CD4-positive, alpha-beta T cell treated with Interleukin-10 for 1 hour (primary cell): Measurements from ENCODE around the gene APCDD1L.
"Not testable (repeated sequence)": the region's sequence is repeated elsewhere in the genome, so short reads cannot be mapped to it uniquely, and the experiment has no call there.

ENCODE experiments used
- DNase-seq: peaks from one replicate; pipeline ENCODE4 v3.0.0-alpha.2; 2020

Gene APCDD1L

DNA sequence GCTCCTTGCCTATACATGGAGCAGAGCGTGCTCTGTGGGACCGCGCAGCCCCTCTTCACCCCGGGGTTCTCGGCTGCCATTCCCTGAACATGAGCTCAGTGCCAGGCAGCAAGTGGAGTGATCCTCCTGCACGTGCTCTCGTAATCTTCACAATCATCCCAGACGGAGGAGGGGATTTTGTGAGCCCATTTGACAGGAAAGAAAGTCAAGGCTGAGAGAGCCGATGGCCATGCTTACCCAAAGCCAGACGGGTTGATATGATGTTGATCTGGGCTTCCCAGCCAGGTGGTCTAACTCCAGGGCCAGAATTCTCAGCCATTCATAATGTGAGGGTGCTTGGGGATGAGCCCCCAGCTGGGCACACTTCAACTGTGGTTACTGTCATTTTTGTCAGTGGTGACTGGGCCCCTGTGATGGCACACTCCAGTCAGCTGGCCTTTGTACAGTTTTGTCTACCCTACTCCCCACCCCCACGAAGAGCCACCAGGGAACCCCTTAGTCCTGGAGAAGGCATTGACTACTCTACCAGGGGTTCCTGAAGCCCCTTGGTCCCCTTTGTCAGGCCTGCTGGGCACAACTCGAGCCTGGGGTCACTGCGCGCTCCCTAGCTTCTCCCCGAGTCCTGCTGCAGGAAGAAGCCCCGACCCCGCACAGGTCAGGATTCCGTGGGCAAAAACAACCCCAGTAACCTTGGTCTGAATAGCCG is 1.5 kb downstream of the APCDD1L start:
- DNase-seq: no peak

DNA sequence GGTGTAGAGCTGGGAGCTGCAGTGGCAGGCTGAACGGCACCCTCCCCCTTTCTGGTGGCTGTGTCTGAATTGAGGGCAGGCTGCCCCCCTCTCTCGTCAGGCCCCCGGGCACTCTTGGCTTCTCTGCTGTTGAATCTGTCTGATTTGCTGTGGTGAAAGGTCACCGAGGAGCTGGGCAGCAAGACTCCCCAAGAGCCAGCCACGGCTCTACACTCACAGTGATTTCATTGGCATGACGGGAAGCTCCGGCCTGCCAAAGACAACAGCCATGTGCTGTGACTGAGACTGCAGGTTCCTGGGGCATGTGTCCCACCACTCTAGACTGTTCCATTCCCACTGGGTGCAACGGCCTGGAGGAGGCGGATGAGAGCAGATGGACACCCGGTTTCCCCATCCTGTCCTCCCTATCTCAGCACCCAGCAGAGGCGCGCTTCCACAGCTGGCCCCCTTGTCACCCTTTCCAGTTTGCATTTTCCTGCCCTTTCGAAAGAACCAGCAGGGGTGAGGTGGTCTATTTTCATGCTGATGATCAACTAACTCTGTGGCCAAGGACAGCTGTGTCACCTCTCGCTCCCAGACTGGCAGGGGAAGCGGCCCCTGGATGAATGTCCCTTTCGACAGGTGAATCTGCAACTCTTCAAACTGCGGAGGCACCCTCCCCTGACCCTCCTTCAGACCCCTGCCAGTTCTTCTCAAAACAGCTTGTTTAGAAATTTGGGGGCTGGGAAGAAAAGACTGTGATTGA is 2.2 kb downstream of the APCDD1L start:
- DNase-seq: no peak

DNA sequence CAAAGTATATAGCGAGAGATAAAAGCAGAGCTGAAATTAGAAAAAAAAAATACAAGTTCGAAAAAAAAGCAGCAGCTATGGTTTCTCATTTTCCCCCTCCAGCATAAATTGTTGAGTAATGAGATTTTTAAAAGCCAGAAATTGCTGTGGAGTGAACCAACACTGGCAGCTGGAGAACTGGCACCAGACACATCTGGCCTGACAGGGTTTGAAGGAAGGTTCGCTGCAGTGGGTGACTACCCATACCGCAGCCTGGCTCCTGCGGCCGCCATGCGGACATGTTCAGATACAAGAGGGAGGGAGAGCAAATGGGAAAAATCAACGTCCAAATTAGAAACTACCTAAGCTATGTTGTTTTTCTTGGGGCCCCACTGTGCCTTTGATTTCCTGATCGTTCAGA is 3.3 kb downstream of the APCDD1L start:
- DNase-seq: no peak

DNA sequence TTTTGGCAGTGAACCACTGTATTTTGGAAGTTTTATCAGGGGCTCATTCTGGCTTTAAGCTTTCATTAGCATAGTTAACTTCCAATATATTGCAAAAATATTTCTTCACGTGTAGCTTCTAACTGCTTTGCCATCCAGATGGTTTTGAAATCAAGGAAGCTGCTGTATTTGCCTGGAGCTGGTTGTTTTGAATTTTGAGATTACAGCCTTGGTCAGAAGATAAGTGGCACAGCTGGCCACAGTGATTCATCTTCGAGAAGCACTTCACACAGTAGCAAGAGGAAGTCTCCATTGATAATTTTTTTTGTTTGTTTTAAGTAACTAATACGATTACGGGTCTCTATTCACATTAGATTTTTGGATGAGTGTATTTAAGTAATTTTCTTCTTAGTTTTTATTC is 3.8 kb downstream of the APCDD1L start:
- DNase-seq: no peak

DNA sequence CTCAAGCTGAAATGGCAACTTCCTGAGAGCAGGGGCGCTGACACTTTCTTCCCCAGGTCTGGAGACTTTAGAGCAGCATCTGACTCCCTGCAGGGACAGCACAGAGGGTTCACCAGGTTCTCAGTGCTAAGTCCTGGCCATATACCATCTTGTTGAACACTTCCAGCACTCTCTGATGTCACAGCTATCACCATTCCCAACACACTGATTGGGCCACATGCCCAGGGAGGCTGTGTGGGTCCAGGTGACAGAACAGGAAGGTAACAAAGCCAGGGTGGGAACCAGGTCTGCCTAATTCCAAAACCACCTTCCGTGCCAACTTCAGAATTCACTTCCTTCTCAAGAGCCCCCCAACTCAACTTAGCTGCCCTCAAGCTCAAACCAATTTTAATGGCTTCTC is 4.3 kb downstream of the APCDD1L start:
- no peak for DNase-seq

DNA sequence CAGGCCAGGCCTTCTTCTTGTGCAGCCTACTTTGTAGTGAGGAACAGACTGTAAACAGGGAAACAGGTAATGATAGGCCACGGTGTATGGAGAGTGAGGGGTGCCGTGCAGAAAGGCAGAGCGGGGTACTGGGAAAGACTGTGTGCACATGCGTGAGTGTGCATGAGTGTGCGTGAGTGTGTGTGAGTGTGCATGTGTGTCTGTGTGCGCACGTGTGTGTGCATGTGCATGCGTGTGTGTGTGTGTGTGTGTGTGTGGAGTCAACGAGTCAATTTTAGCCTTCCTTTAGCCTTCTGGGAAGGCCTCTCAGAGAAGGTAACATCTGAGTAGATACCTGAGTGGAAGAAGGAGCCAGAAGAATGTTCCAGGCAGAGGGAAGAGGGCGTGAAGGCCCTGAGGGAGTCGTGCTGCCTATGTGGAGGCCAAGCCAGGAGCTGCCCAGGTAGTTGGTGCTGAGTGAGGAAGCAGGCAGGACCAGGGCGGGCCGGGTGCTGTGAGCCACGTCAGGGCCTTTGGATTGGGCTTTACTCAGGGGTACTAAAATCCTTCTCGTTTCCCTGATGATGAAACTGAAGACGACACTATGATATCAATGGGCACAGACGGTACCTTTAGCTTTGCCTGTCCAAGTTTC is 6.3 kb downstream of the APCDD1L start:
- no peak for DNase-seq

DNA sequence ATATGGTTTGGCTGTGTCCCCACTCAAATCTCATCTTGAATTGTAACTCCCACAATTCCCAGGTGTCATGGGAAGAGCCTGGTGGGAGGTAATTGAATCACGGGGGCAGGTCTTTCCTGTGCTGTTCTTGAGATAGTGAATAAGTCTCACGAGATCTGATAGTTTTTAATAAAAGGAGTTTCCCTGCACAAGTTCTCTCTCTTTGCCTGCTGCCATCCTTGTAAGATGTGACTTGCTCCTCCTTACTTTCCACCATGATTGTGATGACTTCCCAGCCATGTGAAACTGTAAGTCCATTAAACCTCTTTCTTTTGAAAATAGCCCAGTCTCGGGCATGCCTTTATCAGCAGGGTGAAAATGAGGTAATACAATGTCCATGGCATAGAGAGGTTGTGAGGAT is 8.2 kb downstream of the APCDD1L start:
- not testable (repeated sequence) for DNase-seq

DNA sequence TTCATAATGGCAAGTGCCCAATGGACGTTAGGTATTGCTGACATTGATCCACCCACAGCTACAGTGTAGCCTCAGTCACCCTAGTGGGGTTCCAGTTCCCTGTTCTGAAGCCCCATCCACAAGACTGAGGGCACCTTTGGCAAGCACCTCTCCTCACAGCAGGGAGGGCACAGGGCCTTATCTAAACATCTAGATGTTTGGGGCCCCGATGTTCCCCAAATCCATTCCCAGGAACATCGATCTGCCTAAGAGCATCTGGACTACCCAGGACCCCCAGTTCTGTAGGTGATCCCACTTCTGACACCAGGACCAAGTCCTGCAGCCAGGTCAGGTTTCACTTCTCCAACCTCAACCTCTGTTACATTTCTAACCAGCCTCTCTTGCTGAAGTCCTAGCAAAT is 10.6 kb downstream of the APCDD1L start:
- DNase-seq: no peak

DNA sequence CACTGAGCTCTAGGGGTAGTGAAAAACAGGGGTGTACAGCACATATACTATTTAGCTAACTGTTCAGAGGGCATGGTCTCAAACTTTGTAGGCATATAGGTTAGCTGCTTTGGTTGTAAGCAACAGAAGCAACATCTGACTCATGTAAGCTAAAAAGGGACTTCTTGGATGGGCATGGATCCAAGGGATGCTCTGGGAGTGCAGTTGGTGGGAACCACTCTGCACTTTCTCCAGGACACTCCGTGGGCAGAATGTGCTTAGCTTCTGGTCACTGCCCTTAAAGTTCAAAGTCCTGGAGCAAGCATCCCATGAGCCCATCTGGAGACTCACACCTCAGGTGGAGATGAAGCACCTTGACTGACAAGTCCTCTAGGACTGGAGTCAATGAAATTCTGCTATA is 11.5 kb downstream of the APCDD1L start:
- no peak for DNase-seq

DNA sequence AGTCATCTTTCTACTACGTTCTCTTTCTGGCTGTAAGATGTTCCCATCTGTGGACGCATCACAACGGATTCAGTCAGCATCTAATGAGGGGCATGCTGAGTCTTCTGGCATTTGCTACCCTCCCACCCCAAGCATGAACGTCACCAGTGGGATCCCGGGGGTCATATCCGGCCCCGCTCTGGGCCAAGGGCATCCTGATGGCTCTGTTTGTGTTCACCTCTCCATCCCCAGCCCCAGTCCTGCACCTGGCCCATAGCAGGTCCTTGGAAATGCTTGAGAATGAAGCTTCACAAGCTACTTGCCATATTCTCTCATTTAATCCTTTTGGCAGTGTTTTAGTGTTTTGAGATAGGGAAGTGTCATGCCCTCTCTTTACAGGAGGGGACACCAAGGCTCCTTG is 14.9 kb downstream of the APCDD1L start:
- no peak for DNase-seq

DNA sequence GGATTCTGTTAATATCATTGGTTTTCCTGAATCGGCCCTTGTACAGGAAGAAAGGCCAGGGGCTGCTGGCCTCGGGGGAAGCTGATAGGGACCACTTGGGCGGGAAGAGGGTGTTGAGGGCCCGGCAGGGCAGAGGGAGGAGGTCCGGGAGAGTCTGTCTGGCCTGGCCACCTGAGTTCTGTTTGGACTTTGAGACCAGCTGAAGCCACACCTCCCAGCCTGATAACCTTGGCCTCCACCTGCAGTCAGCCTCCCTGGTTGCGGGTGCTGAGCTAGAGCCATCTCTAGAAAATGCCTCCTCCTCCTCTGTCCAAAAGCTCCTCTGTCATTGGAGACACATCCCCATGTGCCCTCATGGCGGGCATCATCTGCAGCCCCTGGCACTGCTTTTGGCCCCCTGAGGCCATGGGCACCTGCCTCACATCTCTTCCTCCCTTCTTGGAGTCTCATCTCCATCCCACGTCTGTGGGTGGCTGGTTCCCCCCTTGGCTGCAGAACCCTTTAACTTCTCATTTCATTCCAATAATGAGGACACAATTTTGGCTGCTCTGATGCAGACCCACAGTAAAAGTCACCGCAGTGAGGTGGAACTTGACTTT is 16.6 kb downstream of the APCDD1L start:
- no peak for DNase-seq

DNA sequence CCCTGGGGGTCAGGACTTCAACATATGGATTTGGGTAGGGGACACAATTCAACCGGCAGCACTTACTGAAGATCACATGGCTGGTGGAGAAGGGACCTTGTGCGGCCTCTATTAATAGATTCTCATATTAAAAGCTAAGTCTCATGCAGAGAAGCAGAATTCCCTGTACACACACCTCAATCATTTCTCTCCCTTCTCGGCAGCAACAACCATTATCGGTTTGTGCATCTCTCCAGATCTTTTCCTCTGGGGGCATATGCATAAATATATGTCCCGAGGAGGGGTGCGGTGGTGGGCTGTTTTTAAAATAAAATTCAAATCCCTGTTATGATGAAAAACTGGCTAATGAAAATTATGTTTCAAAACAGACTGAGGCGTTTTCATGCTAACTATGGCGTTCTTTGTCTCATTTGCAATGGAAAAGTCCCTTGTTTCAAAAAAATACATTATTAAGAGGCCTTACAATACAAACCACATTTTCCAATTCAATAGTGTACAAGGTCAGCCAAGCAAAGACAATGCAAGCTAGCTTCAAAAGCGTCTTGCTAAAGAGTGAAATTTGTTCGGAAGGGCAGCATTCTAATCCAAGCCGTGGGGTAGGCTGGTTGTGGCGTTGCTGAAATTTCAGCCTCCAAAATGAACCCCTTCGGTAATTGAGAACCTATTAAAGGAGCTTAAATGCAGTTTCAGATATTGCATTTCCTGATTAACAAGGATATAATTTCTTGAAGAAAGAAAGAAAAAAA is 17.3 kb downstream of the APCDD1L start:
- no peak for DNase-seq

DNA sequence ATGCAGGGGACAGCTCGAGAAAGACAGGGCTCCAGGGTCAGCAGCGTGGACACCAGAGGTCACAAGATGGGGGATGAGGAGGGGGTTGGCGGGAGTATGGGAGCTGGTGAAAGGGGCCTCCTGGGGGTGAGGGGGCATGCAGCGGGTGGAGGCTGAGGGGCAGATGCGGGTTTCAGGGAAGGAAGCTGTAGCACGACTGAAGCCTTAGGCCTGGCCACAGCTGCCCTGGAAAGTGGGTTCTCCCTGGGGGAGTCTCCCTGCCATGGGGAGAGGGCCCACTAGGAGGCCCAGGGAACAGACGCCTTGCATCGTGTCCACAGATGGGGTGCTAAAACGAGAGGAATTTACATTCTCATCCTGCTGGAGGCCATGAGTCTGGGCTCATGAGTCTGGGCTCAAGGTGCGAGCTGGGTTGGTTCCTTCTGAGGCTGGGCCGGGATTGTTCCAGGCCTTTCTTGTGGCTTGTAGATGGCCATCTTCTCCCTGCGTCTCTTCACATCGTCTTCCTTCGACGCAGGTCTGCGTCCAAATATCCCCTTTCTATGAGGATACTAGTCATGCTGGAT is 18.0 kb downstream of the APCDD1L start:
- DNase-seq: no peak

DNA sequence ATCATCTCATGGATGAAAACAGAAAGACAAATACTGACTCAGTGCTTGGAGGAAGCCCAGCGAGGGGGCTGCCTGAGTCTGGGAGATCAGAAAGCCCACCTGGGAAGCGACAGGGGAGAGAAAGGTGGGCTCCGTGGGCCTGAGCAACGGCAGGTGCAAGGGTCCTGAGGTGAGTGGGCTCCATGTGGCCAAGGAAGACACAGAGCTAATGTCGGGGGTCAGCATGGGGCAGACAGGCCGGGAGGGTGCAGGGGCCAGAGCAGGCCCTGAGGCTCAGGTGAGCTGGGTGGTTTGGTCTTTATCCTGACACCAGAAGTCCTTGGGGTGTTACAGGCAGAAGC is 18.8 kb downstream of the APCDD1L start:
- DNase-seq: no peak

DNA sequence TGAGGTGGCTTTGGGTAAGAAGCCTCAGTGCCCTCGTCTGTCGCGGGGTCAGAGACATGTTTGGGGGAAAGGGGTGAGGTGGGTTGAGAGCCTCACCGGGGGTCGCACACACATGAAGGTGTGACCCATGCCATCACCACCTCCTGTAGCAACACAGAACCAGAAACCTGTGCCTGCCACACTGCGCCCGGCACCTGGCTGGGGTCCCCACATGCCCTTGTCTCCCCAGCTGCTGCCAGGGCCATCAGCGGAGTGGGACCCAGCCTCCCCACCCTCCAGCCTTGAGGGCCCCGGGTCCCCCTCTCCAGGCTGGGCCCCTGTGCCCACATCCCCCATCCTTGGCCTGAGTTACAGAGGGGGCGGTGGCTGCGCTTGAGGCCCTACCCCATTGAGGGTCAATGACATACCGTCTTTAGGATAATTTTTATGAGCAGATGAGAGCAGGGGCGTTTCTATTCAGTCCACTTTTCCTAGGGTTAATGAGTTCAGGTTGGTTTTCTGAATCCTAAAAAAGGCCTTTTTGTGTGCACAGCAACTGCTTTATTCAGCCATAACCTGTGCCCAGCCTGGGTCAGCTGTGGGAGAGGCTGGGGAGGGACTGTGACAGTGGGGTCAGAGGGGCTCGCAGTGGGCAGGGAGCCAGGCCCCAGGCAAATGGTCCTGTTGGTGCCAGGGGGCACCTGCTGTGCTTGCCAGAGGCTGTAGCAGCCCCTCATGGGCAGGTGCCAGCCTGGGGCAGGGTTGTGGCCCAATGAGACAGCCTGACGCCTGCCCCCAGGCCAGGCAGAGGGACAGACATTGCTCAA is 19.4 kb downstream of the APCDD1L start:
- no peak for DNase-seq

DNA sequence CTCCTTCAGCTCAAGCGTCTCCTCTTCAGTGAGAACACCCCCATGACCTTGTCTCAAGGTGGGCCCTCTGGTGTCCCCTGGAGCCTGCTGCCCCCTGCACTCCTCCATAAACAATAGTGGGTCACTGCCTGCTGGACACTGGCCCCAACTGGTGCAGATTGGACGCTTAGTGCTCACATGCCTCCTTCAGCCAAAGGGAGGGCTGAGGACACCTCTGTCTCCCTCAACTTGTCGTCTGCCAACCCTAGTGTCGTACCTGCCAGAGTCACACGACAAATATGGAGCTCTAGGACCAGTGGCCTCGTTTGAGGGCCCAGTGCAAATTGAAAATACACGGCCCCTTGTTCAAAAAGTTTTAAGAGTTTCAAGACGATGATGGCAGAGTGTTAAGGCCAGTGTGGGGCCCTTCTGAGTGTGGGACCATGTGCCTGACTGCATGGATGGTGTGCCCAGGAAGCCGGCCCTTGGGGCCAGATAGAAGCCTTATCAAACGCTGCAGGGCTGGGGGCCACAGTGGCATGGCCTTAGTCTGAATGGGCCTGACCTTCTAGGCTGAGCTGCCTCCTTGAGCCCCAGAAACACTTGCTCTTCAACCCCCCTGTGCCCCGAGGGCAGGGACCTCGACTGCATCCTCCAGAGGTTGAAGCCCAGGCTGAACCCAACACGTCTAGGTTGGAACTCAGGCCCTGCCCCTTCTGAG is 20.1 kb downstream of the APCDD1L start:
- no peak for DNase-seq

DNA sequence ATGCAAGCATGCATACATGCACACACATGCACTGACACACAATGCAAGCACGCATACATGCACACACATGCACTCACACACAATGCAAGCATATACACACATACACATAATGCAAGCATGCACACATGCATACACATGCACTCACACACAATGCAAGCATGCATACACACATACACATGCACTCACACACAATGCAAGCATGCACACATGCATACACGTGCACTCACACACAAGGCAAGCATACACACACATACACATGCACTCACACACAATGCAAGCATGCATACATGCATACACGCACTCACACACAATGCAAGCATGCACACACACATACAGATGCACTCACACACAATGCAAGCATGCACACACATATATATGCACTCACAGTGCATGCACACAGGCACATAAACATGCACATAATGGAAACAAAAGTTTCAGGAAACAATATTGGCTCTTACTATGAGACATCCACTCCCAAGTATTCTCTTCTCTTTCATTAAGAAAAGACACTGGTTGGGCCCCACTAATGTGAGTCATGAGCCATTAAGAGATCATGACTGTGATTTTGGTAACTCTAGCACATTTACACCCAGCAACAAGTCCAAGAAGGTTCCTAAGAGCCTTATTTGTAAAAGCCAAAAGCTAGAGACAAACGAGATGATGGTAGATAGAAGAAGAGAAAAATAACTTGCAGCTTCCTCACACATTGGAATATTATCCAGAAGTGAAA is 22.2 kb downstream of the APCDD1L start:
- DNase-seq: no peak

DNA sequence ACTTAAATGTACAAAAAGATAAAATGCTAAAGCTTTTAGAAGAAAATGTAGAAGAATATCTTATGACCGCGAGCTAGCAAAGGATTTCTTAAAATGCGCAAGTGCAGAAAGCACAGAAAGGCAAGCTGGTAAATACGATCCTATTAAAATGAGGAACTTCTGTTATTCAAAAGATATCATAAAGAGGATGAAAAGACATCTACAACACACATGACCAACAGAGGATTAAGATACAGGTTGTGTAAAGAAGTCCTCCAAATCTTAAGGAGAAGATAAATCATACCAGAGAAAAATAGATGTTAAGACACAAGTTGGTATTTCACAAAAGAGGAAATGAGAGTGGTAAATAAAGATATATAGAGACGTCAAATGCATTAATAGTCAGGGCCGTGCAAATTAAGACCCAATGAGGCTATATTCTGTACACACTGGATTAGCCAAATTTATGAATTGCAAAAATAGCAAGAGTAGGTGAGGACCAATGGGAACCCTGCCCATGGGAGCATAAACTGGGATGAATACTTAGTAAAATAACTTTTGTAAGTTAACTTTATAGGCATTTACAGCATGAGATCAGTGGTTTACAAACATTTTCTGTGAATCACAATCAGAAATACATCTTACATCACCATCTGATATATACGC is 23.0 kb downstream of the APCDD1L start:
- no peak for DNase-seq

DNA sequence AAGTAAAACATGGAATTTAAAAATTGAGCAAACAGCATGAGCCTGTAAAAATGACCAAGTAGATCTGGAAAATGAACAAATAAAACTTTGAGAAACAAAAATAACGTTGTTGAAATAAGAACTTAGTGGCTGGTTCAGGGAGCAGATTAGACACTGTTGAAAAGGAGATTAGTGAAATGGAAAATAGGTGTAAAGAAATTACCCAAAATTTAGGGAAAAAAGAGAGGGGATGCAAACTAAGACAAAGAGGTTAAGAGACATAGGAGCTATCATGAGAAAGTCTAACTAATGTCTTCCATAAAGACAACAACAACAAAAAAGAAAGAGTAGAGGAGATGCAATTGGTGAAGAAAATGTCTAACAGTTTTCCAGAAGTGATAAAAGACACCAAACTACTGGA is 29.0 kb downstream of the APCDD1L start:
- DNase-seq: no peak

DNA sequence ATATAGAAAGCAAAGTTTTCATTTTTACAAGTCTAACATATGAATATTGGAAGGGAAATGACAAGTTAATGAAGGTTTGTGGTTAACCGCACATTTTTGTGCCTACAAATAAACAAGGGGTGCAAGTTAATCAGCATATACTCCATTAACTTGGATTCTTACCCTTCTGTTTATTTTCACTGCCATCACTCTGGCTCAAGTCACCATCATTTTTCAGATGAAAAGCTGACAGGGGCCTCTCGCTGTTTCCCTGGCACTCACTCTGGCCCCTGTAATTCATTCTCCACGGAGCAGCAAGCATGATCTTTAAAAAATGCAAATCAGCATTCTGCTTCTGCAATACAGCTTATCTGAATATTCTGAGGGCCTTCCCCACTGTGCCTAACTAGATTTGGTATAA is 29.8 kb downstream of the APCDD1L start:
- DNase-seq: no peak
